Stimulated activated CD4-positive, alpha-beta T cell treated with anti-CD3 and anti-CD28 coated beads, Interleukin-4, amount 100 ng/mL, for 4 hours (primary cell): ENCODE results near the gene WTIP.

Source experiments
- DNase-seq, 2 experiments: peaks; one replicate each; pipeline ENCODE4 v3.0.0-alpha.2; 2020

The WTIP gene

GRCh38 chr19:34479396-34479795, 2.2 kb upstream of the WTIP start:
- DNase-seq: no peak

- DNase-seq: no peak
These were observed 1.1 kb upstream of the WTIP start for GRCh38 chr19:34480491-34480890.

- no peak for DNase-seq
These were observed 362 bp downstream of the WTIP start for GRCh38 chr19:34481861-34482379.

- peak in 1 of 2 experiments; percentile 8 for DNase-seq
These were observed 1.1 kb downstream of the WTIP start for GRCh38 chr19:34482380-34483250.

- DNase-seq: no peak
These were observed 2.8 kb downstream of the WTIP start for GRCh38 chr19:34484328-34484727.

GRCh38 chr19:34485831-34486230, 4.3 kb downstream of the WTIP start:
- DNase-seq: no peak

GRCh38 chr19:34487651-34488051, 6.1 kb downstream of the WTIP start:
- DNase-seq: no peak

GRCh38 chr19:34489175-34489574, 7.6 kb downstream of the WTIP start:
- no peak for DNase-seq

- DNase-seq: no peak
These were observed 8.7 kb downstream of the WTIP start for GRCh38 chr19:34490141-34490766.

GRCh38 chr19:34493038-34493648, 11.6 kb downstream of the WTIP start:
- DNase-seq: no peak

- DNase-seq: no peak
These were observed 12.1 kb downstream of the WTIP start for GRCh38 chr19:34493649-34494044.

- DNase-seq: no peak
These were observed 13.0 kb downstream of the WTIP start for GRCh38 chr19:34494601-34495000.

GRCh38 chr19:34495416-34495815, 13.9 kb downstream of the WTIP start:
- DNase-seq: no peak

- no peak for DNase-seq
These were observed 15.7 kb downstream of the WTIP start for GRCh38 chr19:34497112-34497805.

- DNase-seq: no peak
These were observed 17.7 kb downstream of the WTIP start for GRCh38 chr19:34499155-34499834.

- DNase-seq: no peak
These were observed 19.1 kb downstream of the WTIP start for GRCh38 chr19:34500656-34501120.

- peak; percentile 75 to 81 for DNase-seq
These were observed 20.1 kb downstream of the WTIP start for GRCh38 chr19:34501339-34502320.

- no peak for DNase-seq
These were observed 21.2 kb downstream of the WTIP start for GRCh38 chr19:34502582-34503411.

GRCh38 chr19:34503531-34504272, 22.1 kb downstream of the WTIP start:
- DNase-seq: no peak
